Activated CD4-positive, alpha-beta T cell treated with anti-CD3 and anti-CD28 coated beads for 48 hours (primary cell): ENCODE measurements around the gene MRGPRX4.

Source experiments
- DNase-seq: peaks from one replicate; pipeline ENCODE4 v3.0.0-alpha.2; 2020

Gene MRGPRX4

GRCh38 chr11:18221274-18221876 is 48.7 kb downstream of the MRGPRX4 start:
- no peak for DNase-seq

- no peak for DNase-seq
Observed at GRCh38 chr11:18222814-18223421, 50.3 kb downstream of the MRGPRX4 start.
